ENCODE measurements around the gene ITGA4.

DNA sequence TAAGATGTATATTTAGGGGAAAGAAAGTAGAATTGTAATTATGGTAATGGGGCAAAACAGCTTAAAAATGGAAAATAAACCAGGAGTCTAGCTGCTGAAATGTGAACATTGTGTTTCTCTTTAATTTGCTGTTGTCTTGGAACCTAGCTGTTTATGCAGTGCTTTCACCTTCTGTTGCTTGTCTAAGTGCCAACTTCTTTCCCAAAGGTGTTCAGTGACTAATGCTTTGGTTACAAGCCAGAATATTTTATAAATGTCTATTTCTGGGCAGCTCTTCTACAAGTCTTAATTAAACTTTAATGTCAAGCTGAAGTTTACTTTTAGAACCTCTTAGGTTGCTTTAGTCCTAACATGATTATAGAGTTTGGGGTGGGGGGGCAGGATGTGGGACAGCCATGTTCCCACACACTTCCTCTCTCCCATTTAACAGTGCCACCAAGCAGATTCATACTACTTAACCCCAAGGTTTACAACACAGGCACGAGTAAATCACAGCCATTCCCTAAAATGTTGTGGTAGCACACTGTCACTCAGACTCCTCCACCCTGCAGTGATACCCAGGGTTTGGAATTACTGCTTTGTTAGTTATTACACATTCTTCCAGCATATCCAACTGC, 60.6 kb downstream of the ITGA4 start:
- TF ChIP-seq ZBTB7A (CRISPR knock-in tag; IDR thresholded peaks at IDR 0.05) (no peak), POLR2AphosphoS5 (IDR thresholded peaks at IDR 0.05; ENCODE audit: low read depth, low read length) (no peak), HMG20A (CRISPR knock-in tag; IDR thresholded peaks at IDR 0.05; ENCODE audit: borderline replicate concordance) (no peak), SNAPC2 (CRISPR knock-in tag; IDR thresholded peaks at IDR 0.05) (no peak), ARNT (IDR thresholded peaks at IDR 0.05) (no peak), ZNF12 (CRISPR knock-in tag; IDR thresholded peaks at IDR 0.05) (no peak), ZNF317 (CRISPR knock-in tag; IDR thresholded peaks at IDR 0.05) (no peak)
- TF ChIP-seq, protein P1, sequence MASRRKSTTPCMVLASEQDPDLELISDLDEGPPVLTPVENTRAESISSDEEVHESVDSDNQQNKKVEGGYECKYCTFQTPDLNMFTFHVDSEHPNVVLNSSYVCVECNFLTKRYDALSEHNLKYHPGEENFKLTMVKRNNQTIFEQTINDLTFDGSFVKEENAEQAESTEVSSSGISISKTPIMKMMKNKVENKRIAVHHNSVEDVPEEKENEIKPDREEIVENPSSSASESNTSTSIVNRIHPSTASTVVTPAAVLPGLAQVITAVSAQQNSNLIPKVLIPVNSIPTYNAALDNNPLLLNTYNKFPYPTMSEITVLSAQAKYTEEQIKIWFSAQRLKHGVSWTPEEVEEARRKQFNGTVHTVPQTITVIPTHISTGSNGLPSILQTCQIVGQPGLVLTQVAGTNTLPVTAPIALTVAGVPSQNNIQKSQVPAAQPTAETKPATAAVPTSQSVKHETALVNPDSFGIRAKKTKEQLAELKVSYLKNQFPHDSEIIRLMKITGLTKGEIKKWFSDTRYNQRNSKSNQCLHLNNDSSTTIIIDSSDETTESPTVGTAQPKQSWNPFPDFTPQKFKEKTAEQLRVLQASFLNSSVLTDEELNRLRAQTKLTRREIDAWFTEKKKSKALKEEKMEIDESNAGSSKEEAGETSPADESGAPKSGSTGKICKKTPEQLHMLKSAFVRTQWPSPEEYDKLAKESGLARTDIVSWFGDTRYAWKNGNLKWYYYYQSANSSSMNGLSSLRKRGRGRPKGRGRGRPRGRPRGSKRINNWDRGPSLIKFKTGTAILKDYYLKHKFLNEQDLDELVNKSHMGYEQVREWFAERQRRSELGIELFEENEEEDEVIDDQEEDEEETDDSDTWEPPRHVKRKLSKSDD (CRISPR knock-in tag; IDR thresholded peaks at IDR 0.05; ENCODE audit: low read depth) = no peak
- TF ChIP-seq, protein P2, sequence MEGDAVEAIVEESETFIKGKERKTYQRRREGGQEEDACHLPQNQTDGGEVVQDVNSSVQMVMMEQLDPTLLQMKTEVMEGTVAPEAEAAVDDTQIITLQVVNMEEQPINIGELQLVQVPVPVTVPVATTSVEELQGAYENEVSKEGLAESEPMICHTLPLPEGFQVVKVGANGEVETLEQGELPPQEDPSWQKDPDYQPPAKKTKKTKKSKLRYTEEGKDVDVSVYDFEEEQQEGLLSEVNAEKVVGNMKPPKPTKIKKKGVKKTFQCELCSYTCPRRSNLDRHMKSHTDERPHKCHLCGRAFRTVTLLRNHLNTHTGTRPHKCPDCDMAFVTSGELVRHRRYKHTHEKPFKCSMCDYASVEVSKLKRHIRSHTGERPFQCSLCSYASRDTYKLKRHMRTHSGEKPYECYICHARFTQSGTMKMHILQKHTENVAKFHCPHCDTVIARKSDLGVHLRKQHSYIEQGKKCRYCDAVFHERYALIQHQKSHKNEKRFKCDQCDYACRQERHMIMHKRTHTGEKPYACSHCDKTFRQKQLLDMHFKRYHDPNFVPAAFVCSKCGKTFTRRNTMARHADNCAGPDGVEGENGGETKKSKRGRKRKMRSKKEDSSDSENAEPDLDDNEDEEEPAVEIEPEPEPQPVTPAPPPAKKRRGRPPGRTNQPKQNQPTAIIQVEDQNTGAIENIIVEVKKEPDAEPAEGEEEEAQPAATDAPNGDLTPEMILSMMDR (CRISPR knock-in tag; IDR thresholded peaks at IDR 0.05) = no peak
- TF ChIP-seq, protein P3, sequence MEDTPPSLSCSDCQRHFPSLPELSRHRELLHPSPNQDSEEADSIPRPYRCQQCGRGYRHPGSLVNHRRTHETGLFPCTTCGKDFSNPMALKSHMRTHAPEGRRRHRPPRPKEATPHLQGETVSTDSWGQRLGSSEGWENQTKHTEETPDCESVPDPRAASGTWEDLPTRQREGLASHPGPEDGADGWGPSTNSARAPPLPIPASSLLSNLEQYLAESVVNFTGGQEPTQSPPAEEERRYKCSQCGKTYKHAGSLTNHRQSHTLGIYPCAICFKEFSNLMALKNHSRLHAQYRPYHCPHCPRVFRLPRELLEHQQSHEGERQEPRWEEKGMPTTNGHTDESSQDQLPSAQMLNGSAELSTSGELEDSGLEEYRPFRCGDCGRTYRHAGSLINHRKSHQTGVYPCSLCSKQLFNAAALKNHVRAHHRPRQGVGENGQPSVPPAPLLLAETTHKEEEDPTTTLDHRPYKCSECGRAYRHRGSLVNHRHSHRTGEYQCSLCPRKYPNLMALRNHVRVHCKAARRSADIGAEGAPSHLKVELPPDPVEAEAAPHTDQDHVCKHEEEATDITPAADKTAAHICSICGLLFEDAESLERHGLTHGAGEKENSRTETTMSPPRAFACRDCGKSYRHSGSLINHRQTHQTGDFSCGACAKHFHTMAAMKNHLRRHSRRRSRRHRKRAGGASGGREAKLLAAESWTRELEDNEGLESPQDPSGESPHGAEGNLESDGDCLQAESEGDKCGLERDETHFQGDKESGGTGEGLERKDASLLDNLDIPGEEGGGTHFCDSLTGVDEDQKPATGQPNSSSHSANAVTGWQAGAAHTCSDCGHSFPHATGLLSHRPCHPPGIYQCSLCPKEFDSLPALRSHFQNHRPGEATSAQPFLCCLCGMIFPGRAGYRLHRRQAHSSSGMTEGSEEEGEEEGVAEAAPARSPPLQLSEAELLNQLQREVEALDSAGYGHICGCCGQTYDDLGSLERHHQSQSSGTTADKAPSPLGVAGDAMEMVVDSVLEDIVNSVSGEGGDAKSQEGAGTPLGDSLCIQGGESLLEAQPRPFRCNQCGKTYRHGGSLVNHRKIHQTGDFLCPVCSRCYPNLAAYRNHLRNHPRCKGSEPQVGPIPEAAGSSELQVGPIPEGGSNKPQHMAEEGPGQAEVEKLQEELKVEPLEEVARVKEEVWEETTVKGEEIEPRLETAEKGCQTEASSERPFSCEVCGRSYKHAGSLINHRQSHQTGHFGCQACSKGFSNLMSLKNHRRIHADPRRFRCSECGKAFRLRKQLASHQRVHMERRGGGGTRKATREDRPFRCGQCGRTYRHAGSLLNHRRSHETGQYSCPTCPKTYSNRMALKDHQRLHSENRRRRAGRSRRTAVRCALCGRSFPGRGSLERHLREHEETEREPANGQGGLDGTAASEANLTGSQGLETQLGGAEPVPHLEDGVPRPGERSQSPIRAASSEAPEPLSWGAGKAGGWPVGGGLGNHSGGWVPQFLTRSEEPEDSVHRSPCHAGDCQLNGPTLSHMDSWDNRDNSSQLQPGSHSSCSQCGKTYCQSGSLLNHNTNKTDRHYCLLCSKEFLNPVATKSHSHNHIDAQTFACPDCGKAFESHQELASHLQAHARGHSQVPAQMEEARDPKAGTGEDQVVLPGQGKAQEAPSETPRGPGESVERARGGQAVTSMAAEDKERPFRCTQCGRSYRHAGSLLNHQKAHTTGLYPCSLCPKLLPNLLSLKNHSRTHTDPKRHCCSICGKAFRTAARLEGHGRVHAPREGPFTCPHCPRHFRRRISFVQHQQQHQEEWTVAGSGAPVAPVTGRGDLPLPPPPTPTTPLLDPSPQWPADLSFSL (CRISPR knock-in tag; IDR thresholded peaks at IDR 0.05) = no peak
- TF ChIP-seq, protein P4, sequence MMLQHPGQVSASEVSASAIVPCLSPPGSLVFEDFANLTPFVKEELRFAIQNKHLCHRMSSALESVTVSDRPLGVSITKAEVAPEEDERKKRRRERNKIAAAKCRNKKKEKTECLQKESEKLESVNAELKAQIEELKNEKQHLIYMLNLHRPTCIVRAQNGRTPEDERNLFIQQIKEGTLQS (CRISPR knock-in tag; IDR thresholded peaks at IDR 0.05) = no peak
- TF ChIP-seq, protein P5, sequence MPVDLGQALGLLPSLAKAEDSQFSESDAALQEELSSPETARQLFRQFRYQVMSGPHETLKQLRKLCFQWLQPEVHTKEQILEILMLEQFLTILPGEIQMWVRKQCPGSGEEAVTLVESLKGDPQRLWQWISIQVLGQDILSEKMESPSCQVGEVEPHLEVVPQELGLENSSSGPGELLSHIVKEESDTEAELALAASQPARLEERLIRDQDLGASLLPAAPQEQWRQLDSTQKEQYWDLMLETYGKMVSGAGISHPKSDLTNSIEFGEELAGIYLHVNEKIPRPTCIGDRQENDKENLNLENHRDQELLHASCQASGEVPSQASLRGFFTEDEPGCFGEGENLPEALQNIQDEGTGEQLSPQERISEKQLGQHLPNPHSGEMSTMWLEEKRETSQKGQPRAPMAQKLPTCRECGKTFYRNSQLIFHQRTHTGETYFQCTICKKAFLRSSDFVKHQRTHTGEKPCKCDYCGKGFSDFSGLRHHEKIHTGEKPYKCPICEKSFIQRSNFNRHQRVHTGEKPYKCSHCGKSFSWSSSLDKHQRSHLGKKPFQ (CRISPR knock-in tag; IDR thresholded peaks at IDR 0.05; ENCODE audit: insufficient replicate concordance) = no peak
- TF ChIP-seq, protein P6, sequence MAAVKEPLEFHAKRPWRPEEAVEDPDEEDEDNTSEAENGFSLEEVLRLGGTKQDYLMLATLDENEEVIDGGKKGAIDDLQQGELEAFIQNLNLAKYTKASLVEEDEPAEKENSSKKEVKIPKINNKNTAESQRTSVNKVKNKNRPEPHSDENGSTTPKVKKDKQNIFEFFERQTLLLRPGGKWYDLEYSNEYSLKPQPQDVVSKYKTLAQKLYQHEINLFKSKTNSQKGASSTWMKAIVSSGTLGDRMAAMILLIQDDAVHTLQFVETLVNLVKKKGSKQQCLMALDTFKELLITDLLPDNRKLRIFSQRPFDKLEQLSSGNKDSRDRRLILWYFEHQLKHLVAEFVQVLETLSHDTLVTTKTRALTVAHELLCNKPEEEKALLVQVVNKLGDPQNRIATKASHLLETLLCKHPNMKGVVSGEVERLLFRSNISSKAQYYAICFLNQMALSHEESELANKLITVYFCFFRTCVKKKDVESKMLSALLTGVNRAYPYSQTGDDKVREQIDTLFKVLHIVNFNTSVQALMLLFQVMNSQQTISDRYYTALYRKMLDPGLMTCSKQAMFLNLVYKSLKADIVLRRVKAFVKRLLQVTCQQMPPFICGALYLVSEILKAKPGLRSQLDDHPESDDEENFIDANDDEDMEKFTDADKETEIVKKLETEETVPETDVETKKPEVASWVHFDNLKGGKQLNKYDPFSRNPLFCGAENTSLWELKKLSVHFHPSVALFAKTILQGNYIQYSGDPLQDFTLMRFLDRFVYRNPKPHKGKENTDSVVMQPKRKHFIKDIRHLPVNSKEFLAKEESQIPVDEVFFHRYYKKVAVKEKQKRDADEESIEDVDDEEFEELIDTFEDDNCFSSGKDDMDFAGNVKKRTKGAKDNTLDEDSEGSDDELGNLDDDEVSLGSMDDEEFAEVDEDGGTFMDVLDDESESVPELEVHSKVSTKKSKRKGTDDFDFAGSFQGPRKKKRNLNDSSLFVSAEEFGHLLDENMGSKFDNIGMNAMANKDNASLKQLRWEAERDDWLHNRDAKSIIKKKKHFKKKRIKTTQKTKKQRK (IDR thresholded peaks at IDR 0.05; ENCODE audit: low read length) = no peak
- TF ChIP-seq, protein P7, sequence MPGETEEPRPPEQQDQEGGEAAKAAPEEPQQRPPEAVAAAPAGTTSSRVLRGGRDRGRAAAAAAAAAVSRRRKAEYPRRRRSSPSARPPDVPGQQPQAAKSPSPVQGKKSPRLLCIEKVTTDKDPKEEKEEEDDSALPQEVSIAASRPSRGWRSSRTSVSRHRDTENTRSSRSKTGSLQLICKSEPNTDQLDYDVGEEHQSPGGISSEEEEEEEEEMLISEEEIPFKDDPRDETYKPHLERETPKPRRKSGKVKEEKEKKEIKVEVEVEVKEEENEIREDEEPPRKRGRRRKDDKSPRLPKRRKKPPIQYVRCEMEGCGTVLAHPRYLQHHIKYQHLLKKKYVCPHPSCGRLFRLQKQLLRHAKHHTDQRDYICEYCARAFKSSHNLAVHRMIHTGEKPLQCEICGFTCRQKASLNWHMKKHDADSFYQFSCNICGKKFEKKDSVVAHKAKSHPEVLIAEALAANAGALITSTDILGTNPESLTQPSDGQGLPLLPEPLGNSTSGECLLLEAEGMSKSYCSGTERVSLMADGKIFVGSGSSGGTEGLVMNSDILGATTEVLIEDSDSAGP (CRISPR knock-in tag; IDR thresholded peaks at IDR 0.05; ENCODE audit: borderline replicate concordance) = no peak

Data from HepG2 (cell line).